Tibial nerve (tissue), 4 donors: ENCODE results near the gene MRPS2. TPM values are rescaled to one million over a fixed set of nuclear protein-coding genes. Genes with fewer than 3 reads are reported as not detected.
A peak's percentile ranks its signal among the peaks of the same experiment; 100 is the strongest.

Experiments
- DNase-seq, 2 donors: peaks; one replicate each; pipeline ENCODE4 v3.0.0-alpha.2; 2019; ENCODE audit warnings: low spot score in 2 of 2
- H3K27ac ChIP-seq, 4 donors: fragments of 200-600 bp; sonication (generic) in 3 of 4; one replicate each; pipeline ENCODE4 v1.5.1; 2017 to 2019; ENCODE audit warnings: mild to moderate bottlenecking in 1 of 4
- H3K27me3 ChIP-seq, 2 donors: fragments of 200-600 bp; sonication (generic) in 1 of 2; one replicate each; pipeline versions ENCODE4 v1.5.1 to v1.6.0; 2017 to 2019
- H3K36me3 ChIP-seq, 3 donors: fragments of 200-600 bp; sonication (generic); one replicate each; pipeline ENCODE4 v1.5.1; 2018 to 2019
- H3K4me1 ChIP-seq, 4 donors: fragments of 200-600 bp; sonication (generic) in 3 of 4; one replicate each; pipeline ENCODE4 v1.5.1; 2017 to 2019
- H3K4me3 ChIP-seq, 4 donors: fragments of 200-600 bp; sonication (generic) in 3 of 4; one replicate each; pipeline ENCODE4 v1.5.1; 2017 to 2019; ENCODE audit warnings: mild to moderate bottlenecking in 1 of 4, moderate library complexity in 1 of 4
- H3K9me3 ChIP-seq, 4 donors: fragments of 200-600 bp; sonication (generic) in 3 of 4; one replicate each; pipeline ENCODE4 v1.5.1; 2017 to 2019
- EP300 ChIP-seq, 2 donors: sonication (generic); formaldehyde crosslinking; IDR thresholded peaks; one replicate each; pipeline ENCODE4 v1.6.1; 2017; ENCODE audit warnings: antibody characterized with exemption in 2 of 2, mild to moderate bottlenecking in 1 of 2
- POLR2A ChIP-seq, 2 donors: fragments of 450-650 bp; IDR thresholded peaks; one replicate each; pipeline ENCODE4 v1.6.1; 2017; ENCODE audit warnings: antibody characterized with exemption in 2 of 2, mild to moderate bottlenecking in 2 of 2, moderate library complexity in 2 of 2
- WGBS, 2 donors: methylation state at CpG; one replicate each; pipeline ENCODE4 v1.1.5; 2018; 5-methylcytosine and 5-hydroxymethylcytosine counted together
- total RNA-seq, 4 donors: library from RNA; depleted of rRNA; stranded (reverse); fragments of >200 nt; gene quantifications; one replicate each; pipeline ENCODE4 v1.1.0, GENCODE V29; 2016
- TF ChIP-seq, protein P1 (sequence below), 5 experiments: fragments of 200-600 bp in 3 of 5; fragments of 450-650 bp in 2 of 5; sonication (generic) in 3 of 5; IDR thresholded peaks; one replicate each; pipeline ENCODE4 v1.5.1; 2016 to 2019; ENCODE audit warnings: antibody characterized with exemption in 5 of 5, mild to moderate bottlenecking in 3 of 5, moderate library complexity in 2 of 5

The MRPS2 gene
- total RNA-seq, 4 donors from 2014 or later, result 24.9 to 29.2 (median 26.3) TPM

- Histone ChIP-seq H3K4me1 (peaks cover 0 to 30% (median 7%) of the 10 kb centered on the region in 4 donors), H3K4me3 (peak overlapping the region; percentile 51 to 89 (median 75)), H3K36me3 (peaks cover 0 to 29% (median 0%) of the 10 kb centered on the region in 3 donors), H3K9me3 (no peaks in the 10 kb centered on the region), H3K27ac (no peak overlapping the region), H3K27me3 (no peaks in the 10 kb centered on the region)
- WGBS, 2 donors, result 45 to 47% methylated on average over 11 of the region's 11 CpGs
- TF ChIP-seq, protein P1, sequence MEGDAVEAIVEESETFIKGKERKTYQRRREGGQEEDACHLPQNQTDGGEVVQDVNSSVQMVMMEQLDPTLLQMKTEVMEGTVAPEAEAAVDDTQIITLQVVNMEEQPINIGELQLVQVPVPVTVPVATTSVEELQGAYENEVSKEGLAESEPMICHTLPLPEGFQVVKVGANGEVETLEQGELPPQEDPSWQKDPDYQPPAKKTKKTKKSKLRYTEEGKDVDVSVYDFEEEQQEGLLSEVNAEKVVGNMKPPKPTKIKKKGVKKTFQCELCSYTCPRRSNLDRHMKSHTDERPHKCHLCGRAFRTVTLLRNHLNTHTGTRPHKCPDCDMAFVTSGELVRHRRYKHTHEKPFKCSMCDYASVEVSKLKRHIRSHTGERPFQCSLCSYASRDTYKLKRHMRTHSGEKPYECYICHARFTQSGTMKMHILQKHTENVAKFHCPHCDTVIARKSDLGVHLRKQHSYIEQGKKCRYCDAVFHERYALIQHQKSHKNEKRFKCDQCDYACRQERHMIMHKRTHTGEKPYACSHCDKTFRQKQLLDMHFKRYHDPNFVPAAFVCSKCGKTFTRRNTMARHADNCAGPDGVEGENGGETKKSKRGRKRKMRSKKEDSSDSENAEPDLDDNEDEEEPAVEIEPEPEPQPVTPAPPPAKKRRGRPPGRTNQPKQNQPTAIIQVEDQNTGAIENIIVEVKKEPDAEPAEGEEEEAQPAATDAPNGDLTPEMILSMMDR (IDR thresholded peaks at IDR 0.05), result no peak
- TF ChIP-seq EP300 (IDR thresholded peaks at IDR 0.05), result no peak
- TF ChIP-seq POLR2A (IDR thresholded peaks at IDR 0.05), result no peak
- no peak for DNase-seq
These were observed 19.6 kb upstream of the MRPS2 start for GRCh38 chr9:135480940-135481310.

GRCh38 chr9:135482015-135482754 lies 18.3 kb upstream of the MRPS2 start:
- WGBS, 2 donors, result 72 to 75% methylated on average over 8 of the region's 8 CpGs
- no peak overlapping the region for H3K27ac ChIP-seq
- no peaks in the 10 kb centered on the region for H3K9me3 ChIP-seq
- no peak for TF ChIP-seq EP300 (IDR thresholded peaks at IDR 0.05)
- TF ChIP-seq, protein P1 (IDR thresholded peaks at IDR 0.05), result no peak
- no peak for TF ChIP-seq POLR2A (IDR thresholded peaks at IDR 0.05)
- H3K4me1 ChIP-seq, result peaks cover 0 to 30% (median 7%) of the 10 kb centered on the region in 4 donors
- no peak overlapping the region for H3K4me3 ChIP-seq
- H3K36me3 ChIP-seq, result peaks cover 0 to 42% (median 0%) of the 10 kb centered on the region in 3 donors
- DNase-seq, result no peak
- no peaks in the 10 kb centered on the region for H3K27me3 ChIP-seq

- no peaks in the 10 kb centered on the region for H3K9me3 ChIP-seq
- peaks cover 0 to 15% (median 3%) of the 10 kb centered on the region in 4 donors for H3K4me1 ChIP-seq
- TF ChIP-seq POLR2A (IDR thresholded peaks at IDR 0.05) (no peak), EP300 (IDR thresholded peaks at IDR 0.05) (no peak)
- TF ChIP-seq, protein P1 (IDR thresholded peaks at IDR 0.05), result no peak
- no peak for DNase-seq
- H3K4me3 ChIP-seq, result no peak overlapping the region
- H3K27me3 ChIP-seq, result no peaks in the 10 kb centered on the region
- 94% methylated on average over 33 to 41 of the region's 47 CpGs for WGBS, 2 donors
- H3K27ac ChIP-seq, result no peak overlapping the region
- peaks cover 0 to 65% (median 0%) of the 10 kb centered on the region in 3 donors for H3K36me3 ChIP-seq
These were observed 15.8 kb upstream of the MRPS2 start for GRCh38 chr9:135484460-135485277.

DNA sequence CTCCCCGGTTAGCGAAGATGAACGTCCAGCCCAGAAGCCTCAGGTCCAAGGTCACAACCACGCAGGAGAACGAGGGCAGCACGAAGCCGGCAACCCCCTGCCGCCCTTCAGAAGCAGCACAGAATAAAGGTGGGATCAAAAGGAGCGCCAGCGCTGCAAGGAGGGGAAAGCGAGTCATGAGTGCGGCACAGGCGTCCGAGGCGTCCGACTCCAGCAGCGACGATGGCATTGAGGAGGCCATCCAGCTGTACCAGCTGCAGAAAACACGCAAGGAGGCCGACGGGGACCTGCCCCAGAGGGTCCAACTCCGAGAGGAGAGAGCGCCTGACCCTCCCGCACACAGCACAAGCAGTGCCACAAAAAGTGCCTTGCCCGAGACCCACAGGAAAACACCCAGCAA lies 15.1 kb upstream of the MRPS2 start:
- Histone ChIP-seq H3K9me3 (no peaks in the 10 kb centered on the region), H3K4me3 (no peak overlapping the region), H3K27me3 (no peaks in the 10 kb centered on the region), H3K36me3 (peaks cover 0 to 72% (median 0%) of the 10 kb centered on the region in 3 donors), H3K4me1 (peaks cover 0 to 15% (median 3%) of the 10 kb centered on the region in 4 donors), H3K27ac (no peak overlapping the region)
- WGBS, 2 donors, result 93 to 94% methylated on average over 25 of the region's 25 CpGs
- no peak for DNase-seq
- no peak for TF ChIP-seq POLR2A (IDR thresholded peaks at IDR 0.05)
- TF ChIP-seq EP300 (IDR thresholded peaks at IDR 0.05), result no peak
- TF ChIP-seq, protein P1 (IDR thresholded peaks at IDR 0.05), result no peak

DNA sequence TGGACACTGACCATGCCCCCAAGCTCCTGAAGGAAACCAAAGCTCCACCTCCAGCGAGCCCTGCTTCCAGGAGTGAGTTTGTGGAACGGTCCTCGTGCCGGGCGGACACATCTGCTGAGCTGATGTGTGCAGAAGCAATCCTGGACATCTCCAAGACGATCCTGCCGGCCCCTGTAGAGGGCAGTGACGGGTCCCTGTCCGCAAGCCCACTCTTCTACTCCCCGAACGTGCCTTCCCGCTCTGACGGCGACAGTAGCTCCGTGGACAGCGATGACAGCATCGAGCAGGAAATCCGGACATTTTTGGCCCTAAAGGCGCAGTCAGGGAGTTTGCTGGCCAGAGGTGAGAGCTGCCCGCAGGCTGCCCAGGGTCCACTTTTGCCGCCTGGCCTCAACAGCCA lies 14.7 kb upstream of the MRPS2 start:
- 91 to 95% methylated on average over 21 of the region's 21 CpGs for WGBS, 2 donors
- Histone ChIP-seq H3K27ac (no peak overlapping the region), H3K4me3 (no peak overlapping the region), H3K27me3 (no peaks in the 10 kb centered on the region), H3K4me1 (peaks cover 0 to 10% (median 1%) of the 10 kb centered on the region in 4 donors), H3K9me3 (no peaks in the 10 kb centered on the region), H3K36me3 (peaks cover 0 to 75% (median 0%) of the 10 kb centered on the region in 3 donors)
- TF ChIP-seq, protein P1 (IDR thresholded peaks at IDR 0.05), result no peak
- TF ChIP-seq POLR2A (IDR thresholded peaks at IDR 0.05) (no peak), EP300 (IDR thresholded peaks at IDR 0.05) (no peak)
- no peak for DNase-seq
